HL-60/S4 treated with retinoic acid at 250 ng/mL for 4 days and 3 days (cell line): ENCODE measurements around the gene SEMA4C.

Experiments
- in situ Hi-C: fragments of 300-500 bp; cut with MboI; formaldehyde crosslinking; loops from 2 replicates; pipeline ENCODE4 v1.7.0; 2022; ENCODE audit warnings: low sequenced_read_pairs

Gene SEMA4C

DNA sequence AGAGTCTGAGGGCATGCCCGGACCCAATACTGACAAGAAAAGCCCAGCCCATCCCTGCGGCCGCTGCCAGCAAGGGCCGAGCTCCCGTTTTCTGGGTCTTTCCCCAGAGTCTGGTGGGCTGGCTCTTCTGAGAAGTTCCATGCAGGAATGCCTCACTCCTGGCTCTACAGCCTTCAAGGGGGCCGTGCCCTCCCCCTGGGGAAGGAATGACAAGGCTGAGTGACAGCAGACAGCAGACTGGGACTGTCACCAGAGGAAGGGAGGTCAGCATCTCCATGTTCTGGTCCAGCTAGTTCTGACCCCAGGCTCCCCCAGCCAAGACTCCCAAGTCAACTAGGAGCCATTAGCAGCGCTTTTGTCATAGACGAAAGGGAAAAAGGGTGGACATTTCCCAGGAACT is 13.0 kb upstream of the SEMA4C start:
- in situ Hi-C loops: no loop called here

DNA sequence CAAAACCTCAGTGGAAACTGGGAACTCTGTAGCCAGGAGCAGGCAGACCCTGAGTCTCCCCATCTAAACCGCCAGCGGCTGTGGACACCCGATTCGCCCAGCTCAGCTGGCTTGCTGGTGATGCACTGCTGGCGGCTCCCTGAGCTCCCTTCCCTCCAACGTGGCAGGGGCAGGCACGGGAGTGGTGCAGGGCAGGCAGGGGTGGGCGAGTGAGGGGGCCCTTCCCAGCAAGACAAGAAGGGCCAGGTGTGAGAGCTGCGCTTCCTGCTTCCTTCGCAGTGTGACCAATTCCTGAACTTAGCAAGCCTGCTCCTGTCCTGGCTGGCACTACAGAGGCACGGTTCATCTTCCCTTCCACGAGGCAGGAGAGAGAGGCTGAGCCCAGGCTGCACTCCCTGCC is 12.3 kb upstream of the SEMA4C start:
- in situ Hi-C loops: no loop called here

DNA sequence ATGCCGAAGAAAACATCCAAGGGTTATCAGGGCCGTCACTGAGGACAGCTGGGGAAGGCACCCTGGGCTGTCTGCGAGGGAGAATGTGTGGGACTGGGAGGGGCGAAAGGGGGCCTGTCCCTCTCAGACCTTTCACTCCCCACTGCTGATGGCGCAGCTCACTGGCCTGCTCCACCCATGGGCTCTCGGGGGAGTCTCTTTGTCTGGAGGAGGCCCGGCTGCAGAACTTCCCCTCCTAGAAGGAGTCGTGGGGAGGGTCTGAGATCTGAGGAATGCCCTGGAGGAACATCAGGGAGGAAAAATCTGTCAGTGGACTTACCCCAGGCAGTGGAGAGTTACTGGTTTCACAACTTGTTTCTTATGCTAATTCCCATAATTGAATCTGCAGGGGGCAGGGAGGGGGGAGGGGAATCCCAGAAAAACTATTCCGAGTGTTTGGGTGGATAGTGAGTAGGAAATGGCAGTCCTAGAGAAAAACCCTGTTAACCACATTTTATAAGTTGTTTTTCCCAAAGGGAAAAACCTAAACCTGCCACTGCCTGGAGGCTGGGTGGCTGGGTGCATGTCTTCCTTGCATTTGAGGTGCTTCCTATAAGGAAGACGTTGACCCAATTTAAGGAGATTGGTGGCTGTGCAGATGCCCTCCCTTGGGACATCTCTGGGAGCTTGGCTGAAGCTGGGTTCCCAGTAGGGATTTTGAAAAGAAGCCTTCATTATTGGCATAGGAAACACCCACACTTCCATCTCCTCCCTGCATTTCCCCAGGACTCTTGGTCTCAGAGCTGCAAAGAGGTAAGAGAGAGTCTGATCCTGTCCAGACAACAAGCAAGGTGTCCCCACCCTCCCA is 11.7 kb upstream of the SEMA4C start:
- in situ Hi-C loops: no loop called here

DNA sequence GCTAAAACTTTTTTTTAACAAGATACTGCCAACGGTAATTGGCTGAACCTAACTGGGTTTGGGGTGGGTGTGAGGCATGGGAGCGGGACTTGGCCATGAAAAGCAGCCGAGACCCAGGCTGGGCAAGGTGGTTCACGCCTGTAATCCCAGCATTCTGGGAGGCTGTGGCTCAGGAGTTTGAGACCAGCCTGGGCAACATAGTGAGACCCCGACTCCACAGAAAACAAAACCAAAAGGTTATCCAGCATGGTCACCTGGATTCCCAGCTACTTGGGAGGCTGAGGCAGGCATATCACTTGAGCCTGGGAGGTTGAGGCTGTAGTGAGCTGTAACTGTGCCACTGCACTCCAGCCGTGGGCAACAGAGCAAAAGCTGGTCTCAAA is 11.0 kb upstream of the SEMA4C start:
- in situ Hi-C loops: no loop called here

DNA sequence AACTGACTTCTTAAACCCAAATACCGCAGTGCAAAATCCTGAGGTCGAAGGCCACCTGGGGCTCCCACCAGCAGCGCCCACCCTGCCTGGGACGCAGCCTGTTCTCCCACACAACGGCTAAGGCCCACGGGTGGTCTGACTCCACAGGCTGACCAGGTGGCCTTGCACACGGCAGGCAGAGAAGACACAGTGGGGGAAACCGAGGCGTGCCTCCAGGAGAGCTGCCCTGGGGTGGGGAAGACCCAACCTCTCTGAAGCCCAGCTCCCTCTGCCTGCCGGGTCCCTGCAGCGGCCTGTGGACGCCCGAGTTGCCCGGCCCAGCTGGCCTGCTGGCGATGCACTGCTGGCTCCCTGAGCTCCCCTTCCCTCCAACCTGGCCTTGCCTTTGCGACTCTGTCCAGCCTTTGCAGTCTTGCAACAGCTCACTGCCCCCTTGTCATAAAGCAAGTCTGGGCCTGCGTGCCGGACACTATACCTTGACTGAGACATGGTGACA is 9.7 kb upstream of the SEMA4C start:
- in situ Hi-C loops: no loop called here

DNA sequence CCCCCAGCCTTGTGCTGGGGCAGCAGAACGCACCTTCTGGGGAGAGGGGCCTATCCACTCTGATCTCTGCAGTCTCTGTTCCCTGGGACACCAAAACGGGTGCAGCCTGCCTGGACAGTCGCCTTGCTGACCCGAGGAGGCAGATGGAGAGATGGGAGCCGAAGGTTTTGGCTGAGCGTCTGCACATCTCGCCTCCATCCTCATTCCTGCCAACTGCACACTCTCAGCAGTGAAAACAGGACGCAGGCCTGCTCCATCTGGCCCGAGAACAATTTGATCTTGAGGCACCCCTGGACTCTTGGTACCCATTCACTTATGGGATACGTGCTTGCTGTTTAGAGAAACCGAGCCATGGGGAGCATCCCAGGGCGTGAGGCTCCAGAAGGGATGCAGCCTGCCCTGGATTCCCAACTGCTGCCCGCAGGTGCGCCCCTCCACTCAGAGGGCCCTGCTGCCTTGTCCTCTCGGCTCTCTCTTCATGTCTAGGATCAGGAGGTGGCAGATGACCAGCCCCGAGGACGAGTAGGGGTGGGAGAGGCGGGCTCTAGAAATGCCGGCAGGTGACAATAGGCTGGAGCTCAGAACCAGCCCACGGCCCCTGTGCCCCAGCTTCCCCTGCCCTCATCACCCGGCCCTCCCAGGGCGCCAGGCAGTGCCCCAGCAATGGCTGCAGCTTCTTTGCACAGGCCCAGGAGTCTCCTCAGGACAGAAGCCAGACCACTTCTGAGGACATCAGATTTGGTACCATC is 9.1 kb upstream of the SEMA4C start:
- in situ Hi-C loops: no loop called here

DNA sequence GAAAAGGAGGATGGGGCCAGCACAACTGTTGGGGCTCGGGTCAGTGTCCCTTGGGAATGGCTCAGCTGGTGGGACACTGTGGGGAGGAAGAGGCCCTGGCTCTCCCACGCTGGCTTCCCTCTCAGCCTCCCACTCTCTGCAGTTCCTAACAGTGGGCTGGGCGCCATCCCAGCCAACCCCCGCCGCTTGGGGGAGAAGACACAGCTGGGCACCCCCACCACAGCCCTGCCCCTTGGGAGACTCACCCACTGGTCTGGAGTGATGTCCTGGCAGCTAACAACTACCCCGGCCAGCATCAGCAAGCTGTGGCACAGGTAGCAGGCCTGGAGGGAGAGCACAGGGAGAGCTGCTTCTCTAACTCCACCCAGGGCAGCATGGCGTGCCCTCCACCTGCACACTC is 8.3 kb upstream of the SEMA4C start:
- in situ Hi-C loops: no loop called here

DNA sequence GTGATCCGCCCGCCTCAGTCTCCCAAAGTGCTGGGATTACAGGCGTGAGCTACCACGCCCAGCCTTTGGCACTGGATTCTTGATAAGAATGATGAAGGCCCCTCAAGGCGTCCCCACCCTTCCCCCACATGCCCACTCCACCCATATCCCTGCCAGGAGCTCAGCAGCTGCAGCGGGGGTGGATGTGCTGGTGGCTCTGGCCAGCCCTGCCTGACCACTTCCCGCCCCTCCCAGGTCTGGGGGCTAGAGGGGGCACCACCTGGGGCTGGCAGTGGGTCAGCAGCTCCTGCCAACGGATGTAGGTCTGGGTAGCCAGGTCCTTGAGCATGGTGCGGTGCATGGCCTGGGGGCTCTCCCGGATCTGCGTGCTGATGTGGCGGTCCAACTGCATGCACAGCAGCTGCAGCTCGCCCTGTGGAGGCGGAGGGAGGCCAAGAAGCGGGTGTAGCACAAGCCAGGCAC is 7.8 kb upstream of the SEMA4C start:
- in situ Hi-C loops: no loop called here

DNA sequence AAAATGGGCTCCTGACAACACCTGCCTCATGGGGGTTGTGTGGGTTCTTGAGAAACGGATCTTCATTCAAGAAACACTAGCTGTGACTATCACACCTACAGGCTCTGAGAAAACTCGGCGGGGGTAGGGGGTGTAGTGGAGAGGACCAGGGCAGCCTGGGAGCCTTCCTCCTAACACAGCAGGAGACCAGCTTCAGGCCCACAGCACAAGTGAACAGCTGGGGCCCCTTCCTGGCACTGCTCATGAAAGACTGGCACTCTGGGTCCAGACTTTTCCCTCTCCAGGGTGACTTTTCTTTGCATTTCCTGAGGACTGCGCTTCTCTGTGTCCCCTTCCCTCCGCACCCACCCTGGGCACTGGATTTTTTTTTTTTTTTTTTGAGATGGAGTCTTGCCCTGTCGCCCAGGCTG is 7.2 kb upstream of the SEMA4C start:
- in situ Hi-C loops: no loop called here

DNA sequence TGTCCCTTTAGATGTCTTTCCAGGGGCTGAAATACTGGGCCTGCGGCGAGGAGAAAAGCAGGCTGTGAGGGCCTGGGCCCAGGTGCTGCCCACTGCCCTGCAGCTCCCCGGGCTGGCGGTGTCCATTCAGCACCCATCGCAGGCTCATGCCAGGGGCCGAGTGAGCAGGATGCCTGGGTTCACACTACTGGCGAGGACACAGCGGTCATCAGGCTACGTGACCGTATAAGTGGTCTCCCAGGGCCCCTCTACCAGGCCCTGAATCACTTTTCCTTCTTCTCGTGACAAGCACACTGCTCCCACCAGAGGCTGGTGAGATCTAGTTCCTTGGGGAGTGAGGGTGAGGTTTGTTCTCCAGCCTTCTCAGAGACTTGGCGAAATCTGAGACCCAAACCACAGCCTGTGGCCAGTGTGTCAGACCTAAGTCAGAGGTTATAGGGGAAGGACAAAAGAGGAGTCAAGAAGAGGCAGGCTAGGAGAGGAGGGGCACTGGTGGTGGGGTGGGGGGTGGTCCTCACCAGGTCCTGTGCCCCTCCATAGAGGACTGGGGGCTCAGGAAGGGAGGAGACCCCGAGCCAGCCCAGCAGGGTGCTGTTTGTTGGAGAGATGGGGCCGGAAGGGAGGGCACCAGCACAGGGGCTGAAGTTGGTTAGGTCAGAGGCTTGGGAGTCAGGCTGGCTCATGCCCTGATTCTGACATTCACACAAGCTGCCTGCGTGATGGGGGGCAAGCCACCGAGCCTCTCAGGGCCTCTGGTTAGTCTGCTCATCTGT is 6.6 kb upstream of the SEMA4C start:
- in situ Hi-C loops: no loop called here

DNA sequence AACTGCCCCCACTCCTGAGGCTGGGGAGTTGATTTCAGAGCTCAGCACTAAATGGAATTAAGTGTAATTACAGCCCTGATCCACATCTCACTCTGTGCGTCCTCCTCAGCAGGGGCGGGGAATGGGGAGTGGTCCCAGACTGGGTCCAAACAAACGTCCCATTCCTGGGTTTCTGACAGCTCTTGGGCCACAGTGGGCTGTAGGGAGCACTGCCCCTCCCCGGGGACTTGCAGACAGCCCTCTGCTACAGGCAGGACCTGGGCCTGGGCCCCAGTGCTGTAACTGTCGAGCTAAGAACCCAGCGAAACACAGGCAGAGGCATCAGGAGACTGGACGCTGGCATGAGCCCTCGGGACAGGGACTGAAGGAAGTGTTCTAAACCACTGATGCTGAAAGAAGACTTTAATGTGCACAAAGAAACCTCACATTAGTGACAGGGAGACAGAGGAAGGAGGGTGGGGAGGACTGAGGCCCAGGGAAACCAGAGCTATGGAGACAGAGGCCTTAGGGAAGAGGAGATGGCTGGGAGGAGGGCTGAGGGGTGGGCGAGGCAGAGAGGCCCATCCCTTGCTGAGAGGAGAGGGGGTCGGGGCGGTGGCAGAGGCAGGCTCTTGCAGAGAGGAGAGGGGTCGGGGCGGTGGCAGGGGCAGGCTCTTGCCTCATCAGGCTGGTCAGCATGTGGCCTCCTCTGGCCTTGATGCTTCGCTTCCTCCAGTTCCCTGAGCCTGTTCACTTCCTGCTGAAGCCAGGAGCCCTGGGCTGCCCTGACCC is 5.8 kb upstream of the SEMA4C start:
- in situ Hi-C loops: no loop called here

DNA sequence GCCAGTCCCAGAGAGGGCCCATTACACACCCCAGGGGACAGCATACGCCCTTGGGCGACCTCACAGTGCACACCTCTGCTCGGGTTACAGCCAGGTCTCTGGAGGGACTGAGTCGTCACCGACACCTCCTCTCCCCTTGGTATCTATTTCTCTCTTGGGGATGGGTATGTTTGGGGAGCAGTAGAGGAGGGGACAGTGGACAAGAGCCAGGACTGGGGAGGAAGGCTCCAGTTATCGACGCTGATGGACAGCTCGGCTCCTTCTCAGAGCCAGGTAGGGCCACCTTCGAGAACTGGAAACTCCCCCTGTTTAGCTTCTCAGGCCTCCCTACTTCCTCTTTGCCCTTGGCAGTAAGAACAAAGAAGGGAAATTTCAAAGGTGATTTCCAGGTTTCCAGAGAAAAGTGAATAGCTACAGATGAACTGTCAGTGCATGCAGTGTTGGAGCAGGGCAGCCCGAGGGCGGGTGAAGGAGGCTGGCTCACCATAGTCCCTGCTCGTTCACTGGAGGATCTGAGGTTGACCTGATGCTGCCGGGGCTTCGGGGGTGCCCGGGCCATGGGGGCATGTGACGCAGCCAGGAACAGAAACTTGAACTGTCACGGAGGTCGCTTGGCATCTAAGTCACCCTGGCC is 4.4 kb upstream of the SEMA4C start:
- in situ Hi-C loops: no loop called here

DNA sequence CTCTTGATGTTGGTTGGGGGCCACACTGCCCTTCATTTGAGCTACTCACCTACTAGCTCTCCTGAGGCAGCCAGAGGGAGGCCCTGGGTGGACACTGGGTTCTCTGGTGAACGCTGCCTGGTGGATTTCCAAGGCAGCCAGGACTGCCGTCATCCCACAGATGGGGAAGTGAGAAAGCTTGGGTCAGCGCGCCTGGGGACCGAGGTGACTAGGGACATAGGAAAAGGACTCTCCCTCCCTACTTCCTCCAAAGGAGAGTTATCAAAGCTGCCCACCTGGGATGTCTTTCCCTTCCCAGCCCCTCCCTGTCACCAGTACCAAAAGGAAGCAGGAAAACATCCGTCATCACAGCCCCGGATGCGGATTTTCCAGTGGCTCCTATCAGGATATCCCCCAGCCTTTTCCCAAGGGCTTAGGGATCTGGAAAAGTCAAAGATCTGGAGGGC is 3.8 kb upstream of the SEMA4C start:
- in situ Hi-C loops: no loop called here

DNA sequence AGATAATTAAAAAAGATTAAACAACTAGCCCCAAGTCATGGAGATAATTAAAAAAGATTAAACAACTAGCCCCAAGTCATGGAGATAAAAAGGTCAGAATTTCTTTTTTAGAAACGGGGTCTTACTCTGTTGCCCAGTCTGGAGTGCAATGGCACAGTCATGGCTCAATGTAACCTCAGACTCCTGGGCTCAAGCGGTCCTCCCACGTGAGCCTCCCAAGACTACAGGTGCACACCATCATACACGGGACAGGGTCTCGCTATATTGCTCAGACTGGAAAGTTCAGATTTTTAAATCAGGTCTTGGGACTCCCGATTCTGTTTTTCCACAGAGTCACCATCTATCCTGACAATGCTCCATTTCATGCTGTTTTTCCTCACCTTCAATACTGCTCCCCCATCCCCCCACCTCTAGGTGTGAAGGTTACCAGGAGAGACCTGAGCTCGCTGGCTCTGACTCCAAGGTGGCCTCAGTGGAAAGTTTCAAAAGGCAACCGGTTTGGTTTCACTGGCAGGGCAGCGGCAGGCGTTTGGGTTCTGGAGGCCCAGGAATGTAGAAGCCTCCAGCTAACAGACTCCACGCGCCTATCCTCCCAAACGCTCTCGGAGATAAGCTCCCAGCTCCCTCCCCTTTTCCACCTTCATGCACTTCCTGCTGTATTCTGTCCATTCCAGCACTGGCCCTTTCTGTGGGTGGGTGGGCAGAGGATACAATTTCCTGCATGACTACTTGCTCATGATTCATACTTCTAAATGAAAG is 2.9 kb upstream of the SEMA4C start:
- in situ Hi-C loops: no loop called here

DNA sequence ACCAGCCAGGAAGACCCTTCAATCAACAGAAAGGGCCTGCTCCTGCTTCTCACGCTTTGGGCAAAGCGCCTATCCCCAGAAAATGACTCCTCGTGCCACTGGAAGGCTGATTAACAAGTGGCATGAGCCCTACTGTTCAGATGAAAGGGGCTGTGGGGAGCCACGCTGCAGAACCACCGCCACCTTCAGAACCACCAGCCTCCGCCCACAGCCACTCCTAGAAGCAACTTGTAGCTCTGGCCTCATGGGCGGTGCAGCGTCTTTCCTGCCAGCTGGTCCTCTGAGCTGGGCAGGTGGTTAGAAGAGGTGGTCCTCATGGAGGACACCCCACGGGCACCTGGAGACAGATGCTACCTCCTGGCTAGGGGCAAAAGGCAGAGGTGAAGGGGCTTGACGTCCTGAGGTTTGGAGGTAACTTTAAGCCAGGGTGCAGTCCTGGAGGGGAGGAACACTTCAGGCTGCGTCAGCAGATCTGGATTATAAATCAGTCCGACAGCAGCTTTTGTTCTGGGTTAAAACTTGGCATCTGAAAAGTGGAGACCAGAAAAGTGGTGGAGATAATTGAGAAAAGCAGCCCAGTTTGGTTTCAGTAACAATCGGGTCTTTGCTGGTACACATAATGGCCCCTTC is 861 bp upstream of the SEMA4C start:
- in situ Hi-C loops: no loop called here

DNA sequence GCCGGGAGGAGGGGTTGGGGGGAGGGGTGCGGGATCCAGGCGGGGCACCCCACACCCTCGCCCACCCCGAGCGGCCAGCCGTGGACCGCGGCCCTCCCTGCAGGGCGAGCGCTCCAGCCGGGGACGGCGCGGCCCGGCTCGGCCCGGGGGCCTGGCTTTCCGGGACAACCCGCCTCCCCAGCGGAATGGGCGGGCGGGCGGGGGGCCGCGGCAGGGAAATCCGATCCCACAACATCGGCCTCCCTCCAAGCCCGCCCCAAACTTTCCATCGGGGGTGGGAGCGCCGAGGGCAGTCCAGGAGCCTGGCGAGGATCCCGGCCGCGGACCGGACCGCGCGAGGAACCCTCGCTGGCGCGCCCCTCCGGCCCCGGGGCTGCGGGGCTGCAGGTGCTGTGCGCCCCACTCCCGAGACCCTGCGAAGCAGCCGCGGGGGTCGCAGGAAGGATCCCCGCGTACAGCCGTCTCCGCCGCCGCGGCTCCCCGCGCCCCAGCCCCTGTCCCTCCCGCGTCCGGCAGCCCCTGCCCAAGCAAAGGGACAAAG is 529 bp downstream of the SEMA4C start:
- in situ Hi-C loops: no loop called here

DNA sequence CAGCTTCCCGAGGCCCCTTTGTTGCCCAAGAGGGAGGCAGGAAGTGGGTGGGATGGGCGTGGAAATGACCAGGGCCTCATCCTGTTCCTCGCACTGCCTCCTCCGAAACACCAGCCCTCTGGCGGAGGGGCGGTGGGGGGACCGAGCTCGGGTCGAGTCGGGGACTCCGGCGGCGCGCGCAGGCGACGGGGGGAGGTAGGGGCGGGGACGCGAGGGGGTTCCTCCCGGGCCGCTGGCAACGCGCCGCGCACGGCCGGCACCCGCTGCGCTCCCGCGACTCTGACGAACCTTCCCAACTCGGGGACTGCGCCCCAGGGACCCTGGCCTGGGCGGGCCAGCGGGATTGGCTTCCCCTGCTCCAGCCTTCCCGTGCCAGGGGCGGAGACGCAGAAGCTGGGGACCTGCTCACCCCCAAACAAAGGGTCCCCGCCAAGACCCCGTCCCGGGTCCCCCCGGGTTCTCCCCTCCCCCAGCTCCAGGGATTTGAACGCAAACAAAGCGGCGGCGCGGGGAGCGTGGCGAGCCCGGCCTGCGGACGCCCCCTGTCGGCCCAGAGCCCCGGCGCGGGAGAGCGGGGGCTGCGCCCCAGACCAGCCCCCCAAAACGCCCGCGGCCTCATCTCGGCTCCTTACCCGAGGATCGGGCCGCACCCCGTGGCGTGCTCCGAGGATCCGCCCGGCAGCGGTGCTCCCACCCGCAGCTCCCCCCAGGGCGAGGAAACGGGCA is 1.2 kb downstream of the SEMA4C start:
- in situ Hi-C loops: no loop called here
